Caco-2 (cell line): Measurements from ENCODE around the gene ISYNA1. TPM values are rescaled to one million over a fixed set of nuclear protein-coding genes. Genes with fewer than 3 reads are reported as not detected.

Experiments used
- BruUV-seq: library from RNA; stranded (reverse); fragments of 400-500 nt; replicated peaks from 2 replicates; lab custom pipeline; 2021; lab: Mats Ljungman, UMichigan
- CTCF ChIA-PET: fragments of 300-600 bp; sonication (Branson Sonifier 250); formaldehyde crosslinking; loops from one replicate; lab custom pipeline; 2022; ENCODE audit warnings: antibody characterized with exemption; lab: Charles Lee
- POLR2A ChIA-PET: fragments of 300-600 bp; sonication (Branson Sonifier 250); formaldehyde crosslinking; loops from one replicate; lab custom pipeline; 2022; ENCODE audit warnings: antibody characterized with exemption; lab: Charles Lee
- DNase-seq, 2 experiments: peaks; one replicate each; pipeline versions ENCODE4 v3.0.0 to v3.0.0-alpha.2; 2020 to 2022
- H3K27me3 ChIP-seq: replicated peaks from 2 replicates; pipeline ENCODE4 v1.6.0; 2011; ENCODE audit warnings: low read length; ENCODE audit not compliant: control insufficient read depth, insufficient read depth
- H3K36me3 ChIP-seq: 2 replicates; pipeline ENCODE4 v1.5.1; 2011; ENCODE audit warnings: low read length; ENCODE audit not compliant: control insufficient read depth, insufficient read depth
- H3K4me1 ChIP-seq: fragments of 250-450 bp; sonication (Bioruptor Pico); 2 replicates; pipeline ENCODE4 v1.5.1; 2020; ENCODE audit warnings: mild to moderate bottlenecking
- H3K4me3 ChIP-seq: 2 replicates; pipeline ENCODE4 v1.5.1; 2011; ENCODE audit warnings: low read depth, mild to moderate bottlenecking, control low read depth, low read length
- H3K9me3 ChIP-seq: fragments of 250-450 bp; sonication (Bioruptor Pico); 2 replicates; pipeline ENCODE4 v1.5.1; 2020; ENCODE audit warnings: mild to moderate bottlenecking, moderate library complexity
- H3K27ac Mint-ChIP-seq: one replicate; pipeline ENCODE4 v1.8.0; 2022; ENCODE audit warnings: mixed read lengths; ENCODE audit not compliant: unreplicated experiment
- H3K27me3 Mint-ChIP-seq: one replicate; pipeline ENCODE4 v1.8.0; 2022; ENCODE audit warnings: mixed read lengths; ENCODE audit not compliant: insufficient read depth, unreplicated experiment
- H3K36me3 Mint-ChIP-seq: one replicate; pipeline ENCODE4 v1.8.0; 2022; ENCODE audit warnings: mild to moderate bottlenecking, mixed read lengths; ENCODE audit not compliant: insufficient read depth, unreplicated experiment
- H3K4me1 Mint-ChIP-seq: one replicate; pipeline ENCODE4 v1.8.0; 2022; ENCODE audit warnings: low read depth, mixed read lengths; ENCODE audit not compliant: unreplicated experiment
- H3K4me3 Mint-ChIP-seq: one replicate; pipeline ENCODE4 v1.8.0; 2022; ENCODE audit warnings: mild to moderate bottlenecking, moderate library complexity, mixed read lengths; ENCODE audit not compliant: unreplicated experiment
- H3K9me3 Mint-ChIP-seq: one replicate; pipeline ENCODE4 v1.8.0; 2022; ENCODE audit warnings: mixed read lengths; ENCODE audit not compliant: unreplicated experiment
- CTCF ChIP-seq, 2 experiments: fragments of 200-600 bp in 1 of 2; IDR thresholded peaks; 1 replicate in 1 of 2; 2 replicates in 1 of 2; pipeline versions ENCODE4 v1.5.1 to v1.8.0; 2011 to 2022; ENCODE audit warnings: antibody characterized with exemption in 1 of 2, control low read depth in 1 of 2, inconsistent platforms in 1 of 2, low read depth in 1 of 2, low read length in 1 of 2, mild to moderate bottlenecking in 1 of 2, moderate library complexity in 1 of 2; ENCODE audit not compliant: insufficient read depth in 1 of 2, severe bottlenecking in 1 of 2, unreplicated experiment in 1 of 2
- intact Hi-C: fragments of 100-400 bp; cut with micrococcal nuclease; formaldehyde crosslinking; loops from one replicate; pipeline ENCODE4 v1.10.0; 2022; ENCODE audit not compliant: unreplicated experiment
- total RNA-seq: library from RNA; stranded (reverse); gene quantifications from 2 replicates; pipeline ENCODE4 v1.2.3, GENCODE V29; 2022

The ISYNA1 gene
- total RNA-seq, 1 experiment from 2014 or later: 65.3 TPM

- no peaks in the 10 kb centered on the region for H3K9me3 ChIP-seq
- POLR2A ChIA-PET: no interaction called here
- peaks cover 7% of the 10 kb centered on the region for H3K4me1 Mint-ChIP-seq
- H3K27me3 Mint-ChIP-seq: no peaks in the 10 kb centered on the region
- TF ChIP-seq CTCF (IDR thresholded peaks at IDR 0.05; ENCODE audit: insufficient read depth in 1 of 2, low read depth in 1 of 2, low read length in 1 of 2, severe bottlenecking in 1 of 2, unreplicated experiment in 1 of 2): no peak
- no peak overlapping the region for H3K4me3 Mint-ChIP-seq
- H3K9me3 Mint-ChIP-seq: no peaks in the 10 kb centered on the region
- H3K36me3 Mint-ChIP-seq: peaks cover 7% of the 10 kb centered on the region
- CTCF ChIA-PET: no interaction called here
- intact Hi-C loops: no loop called here
- no peak for DNase-seq
- no peaks in the 10 kb centered on the region for H3K36me3 ChIP-seq
- H3K27ac Mint-ChIP-seq: no peak overlapping the region
- BruUV-seq: no TSS peak
- H3K27me3 ChIP-seq: no peaks in the 10 kb centered on the region
- H3K4me1 ChIP-seq: peaks cover 8% of the 10 kb centered on the region; the same call in 1 of the 2 replicates
- no peak overlapping the region for H3K4me3 ChIP-seq
Measured at GRCh38 chr19:18427743-18428113, 10.2 kb downstream of the ISYNA1 start.

GRCh38 chr19:18427080-18427742 is 10.7 kb downstream of the ISYNA1 start:
- H3K27me3 ChIP-seq: no peaks in the 10 kb centered on the region
- H3K9me3 ChIP-seq: no peaks in the 10 kb centered on the region
- intact Hi-C loops: no loop called here
- no peak for TF ChIP-seq CTCF (IDR thresholded peaks at IDR 0.05; ENCODE audit: insufficient read depth in 1 of 2, low read depth in 1 of 2, low read length in 1 of 2, severe bottlenecking in 1 of 2, unreplicated experiment in 1 of 2)
- no peak overlapping the region for H3K27ac Mint-ChIP-seq
- ChIA-PET POLR2A (no interaction called here), CTCF (interaction anchor here (0.5 kb wide), 1 partner anchor 739 kb away, joined by 3 read pairs; the partner anchor contains the start of gene UNC13A)
- H3K4me1 Mint-ChIP-seq: peaks cover 7% of the 10 kb centered on the region
- peaks cover 8% of the 10 kb centered on the region; the same call in 1 of the 2 replicates for H3K4me1 ChIP-seq
- H3K4me3 Mint-ChIP-seq: no peak overlapping the region
- H3K36me3 ChIP-seq: no peaks in the 10 kb centered on the region
- H3K4me3 ChIP-seq: no peak overlapping the region
- no peaks in the 10 kb centered on the region for H3K9me3 Mint-ChIP-seq
- DNase-seq: no peak
- peaks cover 7% of the 10 kb centered on the region for H3K36me3 Mint-ChIP-seq
- no TSS peak for BruUV-seq
- H3K27me3 Mint-ChIP-seq: no peaks in the 10 kb centered on the region

- TF ChIP-seq CTCF (IDR thresholded peaks at IDR 0.05; ENCODE audit: insufficient read depth in 1 of 2, low read depth in 1 of 2, low read length in 1 of 2, severe bottlenecking in 1 of 2, unreplicated experiment in 1 of 2): no peak
- Histone ChIP-seq H3K4me1 (peaks cover 11% of the 10 kb centered on the region), H3K27me3 (no peaks in the 10 kb centered on the region), H3K36me3 (no peaks in the 10 kb centered on the region), H3K9me3 (no peaks in the 10 kb centered on the region), H3K4me3 (no peak overlapping the region)
- intact Hi-C loops: no loop called here
- ChIA-PET POLR2A (no interaction called here), CTCF (no interaction called here)
- DNase-seq: no peak
- Mint-ChIP-seq H3K4me3 (no peak overlapping the region), H3K9me3 (no peaks in the 10 kb centered on the region), H3K4me1 (peaks cover 7% of the 10 kb centered on the region), H3K27me3 (no peaks in the 10 kb centered on the region), H3K36me3 (peaks cover 7% of the 10 kb centered on the region), H3K27ac (no peak overlapping the region)
- BruUV-seq: no TSS peak
Measured at GRCh38 chr19:18426416-18426767, 11.5 kb downstream of the ISYNA1 start.
